ENCODE measurements around the gene WDR46.

The WDR46 gene

GRCh38 chr6:33313709-33314514 is 24.9 kb upstream of the WDR46 start, which contains the start of gene TAPBP:
Gene TAPBP (minus strand): TSS chr6:33314078. CDS start chr6:33314041, 37 bp downstream.
- DNase-seq, result peak in 1 of 2 experiments; percentile 18

- peak in 1 of 2 experiments; percentile 40 for DNase-seq
Observed at GRCh38 chr6:33313105-33313708, 24.2 kb upstream of the WDR46 start.

- peak; percentile 30 to 64 for DNase-seq
Observed at GRCh38 chr6:33312361-33313104, 23.5 kb upstream of the WDR46 start.

GRCh38 chr6:33306356-33306755 is 17.3 kb upstream of the WDR46 start:
- DNase-seq, result no peak

GRCh38 chr6:33305052-33305451 is 16.0 kb upstream of the WDR46 start:
- peak; percentile 69 to 79 for DNase-seq

- no peak for DNase-seq
Observed at GRCh38 chr6:33304216-33304615, 15.2 kb upstream of the WDR46 start.

GRCh38 chr6:33301877-33302276 is 12.8 kb upstream of the WDR46 start:
- no peak for DNase-seq

- peak; percentile 82 to 94 for DNase-seq
Observed at GRCh38 chr6:33299237-33299944, 10.4 kb upstream of the WDR46 start.

GRCh38 chr6:33298773-33299236 is 9.8 kb upstream of the WDR46 start, which contains the start of gene RGL2:
Gene RGL2 (minus strand): TSS chr6:33298942. CDS start chr6:33298610, 332 bp downstream.
- DNase-seq, result peak; percentile 35 to 73

- peak in 1 of 2 experiments; percentile 46 for DNase-seq
Observed at GRCh38 chr6:33297956-33298772, 9.1 kb upstream of the WDR46 start.

GRCh38 chr6:33297406-33297955 is 8.4 kb upstream of the WDR46 start:
- DNase-seq, result no peak

GRCh38 chr6:33296797-33297405 is 7.9 kb upstream of the WDR46 start:
- DNase-seq, result no peak

- no peak for DNase-seq
Observed at GRCh38 chr6:33295621-33296369, 6.8 kb upstream of the WDR46 start.

GRCh38 chr6:33294086-33294823 is 5.2 kb upstream of the WDR46 start:
- DNase-seq, result no peak

GRCh38 chr6:33292996-33293682 is 4.1 kb upstream of the WDR46 start:
- no peak for DNase-seq

GRCh38 chr6:33290459-33290858 is 1.4 kb upstream of the WDR46 start:
- DNase-seq, result no peak

GRCh38 chr6:33289784-33290315 is 811 bp upstream of the WDR46 start:
- no peak for DNase-seq

- no peak for DNase-seq
Observed at GRCh38 chr6:33288141-33288920, 708 bp downstream of the WDR46 start.

Data from NCI-H524 (cell line).